Measurements from ENCODE around the gene RCBTB1.

Gene RCBTB1

DNA sequence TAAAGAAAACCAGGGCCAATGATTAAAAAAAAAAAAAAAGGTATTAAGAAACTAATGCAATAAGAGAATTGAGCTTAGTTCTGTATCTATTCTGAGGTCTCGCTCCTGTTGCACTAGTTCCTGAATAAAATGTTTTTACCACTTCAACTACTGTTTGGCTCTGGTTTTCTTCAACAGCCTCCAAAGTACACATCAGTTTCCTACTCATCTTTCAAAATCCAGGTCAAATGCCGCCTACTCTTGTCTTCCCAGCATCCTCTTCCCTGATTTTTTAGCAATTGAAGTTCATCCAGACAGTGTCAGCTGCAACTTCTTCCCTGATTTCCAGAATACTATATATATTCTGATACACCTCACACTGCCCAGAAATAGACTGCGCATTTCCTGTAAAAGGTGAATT is 1.4 kb upstream of the RCBTB1 start:
- TF ChIP-seq CEBPB (IDR thresholded peaks at IDR 0.05) (no peak), EGR1 (IDR thresholded peaks at IDR 0.05) (no peak), RAD21 (IDR thresholded peaks at IDR 0.05; ENCODE audit: low read depth) (no peak), ZBTB7A (IDR thresholded peaks at IDR 0.05; ENCODE audit: low read depth) (no peak), NFIC (IDR thresholded peaks at IDR 0.05) (no peak)
- TF ChIP-seq, protein P1, sequence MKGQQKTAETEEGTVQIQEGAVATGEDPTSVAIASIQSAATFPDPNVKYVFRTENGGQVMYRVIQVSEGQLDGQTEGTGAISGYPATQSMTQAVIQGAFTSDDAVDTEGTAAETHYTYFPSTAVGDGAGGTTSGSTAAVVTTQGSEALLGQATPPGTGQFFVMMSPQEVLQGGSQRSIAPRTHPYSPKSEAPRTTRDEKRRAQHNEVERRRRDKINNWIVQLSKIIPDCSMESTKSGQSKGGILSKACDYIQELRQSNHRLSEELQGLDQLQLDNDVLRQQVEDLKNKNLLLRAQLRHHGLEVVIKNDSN (IDR thresholded peaks at IDR 0.05) = no peak
- TF ChIP-seq, protein P2, sequence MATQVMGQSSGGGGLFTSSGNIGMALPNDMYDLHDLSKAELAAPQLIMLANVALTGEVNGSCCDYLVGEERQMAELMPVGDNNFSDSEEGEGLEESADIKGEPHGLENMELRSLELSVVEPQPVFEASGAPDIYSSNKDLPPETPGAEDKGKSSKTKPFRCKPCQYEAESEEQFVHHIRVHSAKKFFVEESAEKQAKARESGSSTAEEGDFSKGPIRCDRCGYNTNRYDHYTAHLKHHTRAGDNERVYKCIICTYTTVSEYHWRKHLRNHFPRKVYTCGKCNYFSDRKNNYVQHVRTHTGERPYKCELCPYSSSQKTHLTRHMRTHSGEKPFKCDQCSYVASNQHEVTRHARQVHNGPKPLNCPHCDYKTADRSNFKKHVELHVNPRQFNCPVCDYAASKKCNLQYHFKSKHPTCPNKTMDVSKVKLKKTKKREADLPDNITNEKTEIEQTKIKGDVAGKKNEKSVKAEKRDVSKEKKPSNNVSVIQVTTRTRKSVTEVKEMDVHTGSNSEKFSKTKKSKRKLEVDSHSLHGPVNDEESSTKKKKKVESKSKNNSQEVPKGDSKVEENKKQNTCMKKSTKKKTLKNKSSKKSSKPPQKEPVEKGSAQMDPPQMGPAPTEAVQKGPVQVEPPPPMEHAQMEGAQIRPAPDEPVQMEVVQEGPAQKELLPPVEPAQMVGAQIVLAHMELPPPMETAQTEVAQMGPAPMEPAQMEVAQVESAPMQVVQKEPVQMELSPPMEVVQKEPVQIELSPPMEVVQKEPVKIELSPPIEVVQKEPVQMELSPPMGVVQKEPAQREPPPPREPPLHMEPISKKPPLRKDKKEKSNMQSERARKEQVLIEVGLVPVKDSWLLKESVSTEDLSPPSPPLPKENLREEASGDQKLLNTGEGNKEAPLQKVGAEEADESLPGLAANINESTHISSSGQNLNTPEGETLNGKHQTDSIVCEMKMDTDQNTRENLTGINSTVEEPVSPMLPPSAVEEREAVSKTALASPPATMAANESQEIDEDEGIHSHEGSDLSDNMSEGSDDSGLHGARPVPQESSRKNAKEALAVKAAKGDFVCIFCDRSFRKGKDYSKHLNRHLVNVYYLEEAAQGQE (IDR thresholded peaks at IDR 0.05; ENCODE audit: low read depth) = no peak

DNA sequence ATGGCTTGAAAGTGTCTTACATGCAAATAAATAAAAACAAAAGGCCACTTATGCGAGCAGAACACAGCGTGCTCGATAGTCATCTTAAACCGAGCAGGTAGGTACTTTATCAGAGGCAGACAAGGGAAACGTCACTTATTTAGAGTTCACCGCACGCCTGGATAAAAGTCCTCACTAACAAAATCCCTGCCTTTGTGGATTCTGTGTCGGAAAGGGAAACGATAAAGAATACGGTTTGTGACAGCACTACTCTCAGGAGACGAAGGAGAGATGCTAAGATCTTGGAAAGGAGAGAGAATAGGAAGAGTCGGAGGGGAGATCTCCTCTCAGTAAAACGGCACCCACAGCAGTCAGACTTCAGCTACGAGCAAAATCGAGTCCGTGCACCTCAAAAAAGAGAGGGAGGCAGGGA is 581 bp downstream of the RCBTB1 start:
- no peak for TF ChIP-seq EP300 (IDR thresholded peaks at IDR 0.05; ENCODE audit: borderline replicate concordance)
- TF ChIP-seq NFIC (IDR thresholded peaks at IDR 0.05) = no peak
- TF ChIP-seq TEAD4 (IDR thresholded peaks at IDR 0.05) = no peak
- TF ChIP-seq, protein P1 (IDR thresholded peaks at IDR 0.05) = no peak
- no peak for TF ChIP-seq CREB1 (IDR thresholded peaks at IDR 0.05; ENCODE audit: low read depth)
- no peak for TF ChIP-seq FOXM1 (IDR thresholded peaks at IDR 0.05; ENCODE audit: borderline replicate concordance, low read depth)

DNA sequence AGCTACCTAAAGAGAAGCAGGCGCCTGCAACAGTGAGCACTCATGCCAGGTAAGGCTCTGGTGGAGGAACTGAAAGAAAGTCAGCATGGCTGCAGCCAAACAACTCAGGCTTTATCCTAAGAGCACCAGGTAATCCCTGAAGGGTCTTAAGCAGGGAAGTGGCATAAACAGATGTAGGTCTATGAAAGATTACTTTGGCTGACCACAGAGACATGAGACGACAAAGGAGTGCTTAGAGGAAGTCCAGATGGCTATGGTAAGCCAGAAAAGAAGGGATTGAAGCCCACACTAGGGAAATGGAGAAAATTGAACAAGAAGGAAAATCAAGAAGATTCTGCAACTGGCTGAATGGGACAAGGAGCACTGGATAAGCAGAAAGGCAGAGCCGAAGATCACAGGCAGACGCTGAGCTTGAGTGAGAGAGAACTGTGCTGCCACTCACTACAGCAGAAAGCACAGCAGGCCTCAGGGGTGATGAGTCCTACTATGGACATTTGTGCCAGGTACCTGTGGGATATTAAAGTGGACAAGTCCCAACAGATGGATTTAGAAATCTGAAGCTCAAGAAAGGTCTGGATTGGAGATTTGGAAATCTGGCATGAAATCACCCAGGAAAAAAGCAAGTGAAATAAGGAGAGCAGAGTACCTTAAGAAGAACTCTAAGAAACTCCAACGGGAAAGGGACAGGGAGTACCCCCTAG is 4.2 kb downstream of the RCBTB1 start:
- no peak for TF ChIP-seq TCF12 (IDR thresholded peaks at IDR 0.05; ENCODE audit: low read depth)
- TF ChIP-seq EGR1 (IDR thresholded peaks at IDR 0.05) = no peak
- TF ChIP-seq, protein P3, sequence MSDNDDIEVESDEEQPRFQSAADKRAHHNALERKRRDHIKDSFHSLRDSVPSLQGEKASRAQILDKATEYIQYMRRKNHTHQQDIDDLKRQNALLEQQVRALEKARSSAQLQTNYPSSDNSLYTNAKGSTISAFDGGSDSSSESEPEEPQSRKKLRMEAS (IDR thresholded peaks at IDR 0.05) = no peak

DNA sequence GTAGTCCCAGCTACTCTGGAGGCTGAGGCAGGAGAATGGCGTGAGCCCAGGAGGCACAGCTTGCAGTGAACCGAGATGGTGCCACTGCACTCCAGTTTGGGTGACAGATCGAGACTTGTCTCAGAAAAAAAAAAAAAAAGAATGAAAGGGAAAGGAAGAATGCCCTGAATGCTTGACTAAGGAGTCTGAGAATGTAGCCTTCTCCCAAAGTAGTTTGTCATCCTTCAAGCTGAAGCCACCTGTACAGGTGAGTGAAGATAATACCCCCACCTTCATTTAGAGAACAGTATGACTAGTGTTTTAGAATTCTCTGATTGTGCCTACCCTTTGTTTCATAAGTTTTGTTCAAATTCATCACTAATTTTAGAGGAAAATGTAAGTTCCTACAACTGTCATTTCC is 5.9 kb downstream of the RCBTB1 start:
- TF ChIP-seq EGR1 (IDR thresholded peaks at IDR 0.05) = no peak
- TF ChIP-seq, protein P3 (IDR thresholded peaks at IDR 0.05) = no peak
- TF ChIP-seq, protein P1 (IDR thresholded peaks at IDR 0.05) = no peak
- TF ChIP-seq NFIC (IDR thresholded peaks at IDR 0.05) = no peak
- no peak for TF ChIP-seq YY1 (IDR thresholded peaks at IDR 0.05; ENCODE audit: low read depth)
- TF ChIP-seq TAF1 (IDR thresholded peaks at IDR 0.05; ENCODE audit: low read depth) = no peak
- no peak for TF ChIP-seq TEAD4 (IDR thresholded peaks at IDR 0.05)
- no peak for TF ChIP-seq RAD21 (IDR thresholded peaks at IDR 0.05; ENCODE audit: low read depth)
- TF ChIP-seq, protein P2 (IDR thresholded peaks at IDR 0.05; ENCODE audit: low read depth) = no peak
- no peak for TF ChIP-seq ZBTB7A (IDR thresholded peaks at IDR 0.05; ENCODE audit: low read depth)
- no peak for TF ChIP-seq CEBPB (IDR thresholded peaks at IDR 0.05)

DNA sequence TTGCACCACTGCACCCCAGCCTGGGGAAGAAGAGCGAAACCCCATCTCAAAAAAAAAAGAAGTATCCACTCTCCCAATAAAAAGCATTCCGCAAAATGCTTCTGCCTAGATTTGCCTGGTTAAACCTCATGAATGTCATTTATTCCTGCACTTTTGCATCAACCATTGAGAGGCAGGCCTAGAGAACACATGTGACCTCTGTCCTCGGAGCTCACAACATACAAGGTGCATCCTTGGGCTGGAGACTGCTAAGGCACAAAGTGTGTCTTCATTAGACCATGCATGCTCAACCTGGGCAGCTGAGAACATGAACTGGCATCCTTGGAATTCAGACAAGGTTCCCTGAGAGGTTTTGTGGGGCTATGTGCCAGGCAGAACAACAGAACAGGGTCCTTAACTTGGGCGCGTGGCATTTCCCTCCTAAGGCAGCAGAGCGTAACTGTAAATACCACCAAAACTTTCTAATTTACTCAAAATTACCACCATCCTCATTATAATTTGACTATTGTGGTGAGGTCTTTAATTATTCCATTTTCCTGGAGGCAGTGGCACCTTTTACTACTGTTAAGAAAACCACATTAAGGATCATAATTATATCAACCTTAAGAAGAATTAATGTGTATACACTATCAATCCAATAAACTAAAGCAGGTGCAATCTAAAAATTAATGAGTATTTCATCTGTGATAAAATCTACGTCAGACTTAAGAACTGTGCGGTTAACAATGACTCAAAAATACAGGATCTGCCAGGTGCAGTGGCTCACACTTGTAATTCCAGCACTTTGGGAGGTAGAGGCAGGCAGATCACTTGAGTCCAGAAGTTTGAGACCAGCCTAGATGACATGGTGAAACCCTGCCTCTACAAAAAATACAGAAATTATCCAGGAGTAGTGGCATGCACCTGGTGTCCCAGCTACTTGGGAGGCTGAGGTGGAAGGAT is 13.8 kb downstream of the RCBTB1 start:
- TF ChIP-seq TCF12 (IDR thresholded peaks at IDR 0.05; ENCODE audit: low read depth) (no peak), CEBPB (IDR thresholded peaks at IDR 0.05) (no peak), TEAD4 (IDR thresholded peaks at IDR 0.05) (no peak), FOXM1 (IDR thresholded peaks at IDR 0.05; ENCODE audit: borderline replicate concordance, low read depth) (no peak), EGR1 (IDR thresholded peaks at IDR 0.05) (no peak), ZBTB7A (IDR thresholded peaks at IDR 0.05; ENCODE audit: low read depth) (no peak), NFIC (IDR thresholded peaks at IDR 0.05) (no peak)
- TF ChIP-seq, protein P1 (IDR thresholded peaks at IDR 0.05) = no peak
- TF ChIP-seq, protein P3 (IDR thresholded peaks at IDR 0.05) = no peak

Data from Ishikawa (cell line).